ENCODE results near the gene CAPN3.
A peak's percentile ranks its signal among the peaks of the same experiment; 100 is the strongest.

The CAPN3 gene

GRCh38 chr15:42456971-42457370 lies 97.7 kb downstream of the CAPN3 start:
- no peak for DNase-seq (ENCODE audit: low read depth)
- no peak for TF ChIP-seq CTCF (IDR thresholded peaks at IDR 0.05; ENCODE audit: low read depth, low read length, missing control alignments)
- no peak overlapping the region for H3K4me3 ChIP-seq (ENCODE audit: low read depth, low read length)

- peak; percentile 30 for DNase-seq (ENCODE audit: low read depth)
- no peak for TF ChIP-seq CTCF (IDR thresholded peaks at IDR 0.05; ENCODE audit: low read depth, low read length, missing control alignments)
- H3K4me3 ChIP-seq (ENCODE audit: low read depth, low read length) = no peak overlapping the region
Observed at GRCh38 chr15:42457445-42458442, 98.4 kb downstream of the CAPN3 start.

DNA sequence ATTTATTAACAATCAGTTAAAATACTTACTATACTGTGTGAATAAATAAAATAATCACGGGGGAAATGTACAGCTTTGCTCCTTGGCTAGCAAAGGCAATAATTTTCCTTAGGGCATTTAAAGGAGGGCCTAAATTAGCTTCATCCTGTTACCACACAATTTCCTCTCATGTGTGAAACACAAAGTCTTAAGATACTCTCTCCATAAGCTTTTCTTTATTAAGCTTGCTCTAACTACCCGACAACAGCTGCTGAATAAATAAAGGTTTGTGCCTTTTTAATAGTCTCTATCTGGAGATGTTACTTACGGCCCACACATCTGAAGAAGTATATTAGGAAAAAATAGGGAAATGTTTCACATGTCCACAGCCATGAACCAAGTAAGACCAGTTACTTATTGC lies 102.0 kb downstream of the CAPN3 start:
- DNase-seq (ENCODE audit: low read depth) = no peak
- no peak for TF ChIP-seq CTCF (IDR thresholded peaks at IDR 0.05; ENCODE audit: low read depth, low read length, missing control alignments)
- H3K4me3 ChIP-seq (ENCODE audit: low read depth, low read length) = no peak overlapping the region

Data from GM12864 (cell line).